CD4-positive, alpha-beta T cell treated with Interleukin-21 for 1 hour (primary cell): ENCODE data around the gene PITRM1.
A peak's percentile ranks its signal among the peaks of the same experiment; 100 is the strongest.
"Not testable (repeated sequence)": the region's sequence is repeated elsewhere in the genome, so short reads cannot be mapped to it uniquely, and the experiment has no call there.

ENCODE experiments used
- DNase-seq: peaks from one replicate; pipeline ENCODE4 v3.0.0-alpha.2; 2020

The PITRM1 gene, protein sequence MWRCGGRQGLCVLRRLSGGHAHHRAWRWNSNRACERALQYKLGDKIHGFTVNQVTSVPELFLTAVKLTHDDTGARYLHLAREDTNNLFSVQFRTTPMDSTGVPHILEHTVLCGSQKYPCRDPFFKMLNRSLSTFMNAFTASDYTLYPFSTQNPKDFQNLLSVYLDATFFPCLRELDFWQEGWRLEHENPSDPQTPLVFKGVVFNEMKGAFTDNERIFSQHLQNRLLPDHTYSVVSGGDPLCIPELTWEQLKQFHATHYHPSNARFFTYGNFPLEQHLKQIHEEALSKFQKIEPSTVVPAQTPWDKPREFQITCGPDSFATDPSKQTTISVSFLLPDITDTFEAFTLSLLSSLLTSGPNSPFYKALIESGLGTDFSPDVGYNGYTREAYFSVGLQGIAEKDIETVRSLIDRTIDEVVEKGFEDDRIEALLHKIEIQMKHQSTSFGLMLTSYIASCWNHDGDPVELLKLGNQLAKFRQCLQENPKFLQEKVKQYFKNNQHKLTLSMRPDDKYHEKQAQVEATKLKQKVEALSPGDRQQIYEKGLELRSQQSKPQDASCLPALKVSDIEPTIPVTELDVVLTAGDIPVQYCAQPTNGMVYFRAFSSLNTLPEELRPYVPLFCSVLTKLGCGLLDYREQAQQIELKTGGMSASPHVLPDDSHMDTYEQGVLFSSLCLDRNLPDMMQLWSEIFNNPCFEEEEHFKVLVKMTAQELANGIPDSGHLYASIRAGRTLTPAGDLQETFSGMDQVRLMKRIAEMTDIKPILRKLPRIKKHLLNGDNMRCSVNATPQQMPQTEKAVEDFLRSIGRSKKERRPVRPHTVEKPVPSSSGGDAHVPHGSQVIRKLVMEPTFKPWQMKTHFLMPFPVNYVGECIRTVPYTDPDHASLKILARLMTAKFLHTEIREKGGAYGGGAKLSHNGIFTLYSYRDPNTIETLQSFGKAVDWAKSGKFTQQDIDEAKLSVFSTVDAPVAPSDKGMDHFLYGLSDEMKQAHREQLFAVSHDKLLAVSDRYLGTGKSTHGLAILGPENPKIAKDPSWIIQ

DNA sequence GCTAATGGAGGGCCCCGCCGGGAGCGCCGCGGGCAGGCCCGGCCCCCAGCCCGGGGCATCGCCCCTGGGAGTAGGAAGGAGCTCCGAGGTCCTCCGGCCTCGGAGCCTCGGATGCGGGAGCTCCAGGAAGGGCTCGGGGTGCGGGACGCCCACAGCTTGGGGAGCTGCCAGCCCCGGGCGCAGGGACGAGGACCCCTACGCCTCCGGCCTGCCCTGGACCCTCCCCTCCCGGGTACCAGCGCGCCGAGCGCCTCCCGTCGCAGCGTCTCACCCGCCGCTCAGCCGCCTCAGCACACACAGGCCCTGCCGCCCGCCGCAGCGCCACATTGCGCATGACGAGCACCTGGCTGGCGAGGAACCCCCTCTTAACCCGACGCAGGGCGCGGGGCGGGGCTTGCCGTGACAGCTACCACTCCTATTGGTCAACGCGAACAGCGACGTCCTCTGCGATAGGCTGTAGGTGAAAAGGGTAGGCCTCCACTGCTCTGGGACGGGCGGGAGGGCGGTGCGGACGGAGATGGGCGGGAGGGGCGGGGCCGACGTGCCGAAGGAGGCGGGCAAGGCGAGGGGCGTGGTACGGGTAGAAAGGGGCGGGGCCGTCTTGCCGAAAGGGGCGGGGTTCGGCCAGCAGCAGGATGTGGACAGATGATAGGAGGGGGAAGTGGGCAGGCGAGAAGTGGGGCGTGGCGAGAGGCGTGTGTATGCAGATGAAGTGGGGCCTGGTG, at the start of gene PITRM1:
PITRM1 (minus strand) TSS at position 337 of the 725 bp plus-strand sequence; CDS start at position 327, 10 bp downstream.
- peak; percentile 99 for DNase-seq

DNA sequence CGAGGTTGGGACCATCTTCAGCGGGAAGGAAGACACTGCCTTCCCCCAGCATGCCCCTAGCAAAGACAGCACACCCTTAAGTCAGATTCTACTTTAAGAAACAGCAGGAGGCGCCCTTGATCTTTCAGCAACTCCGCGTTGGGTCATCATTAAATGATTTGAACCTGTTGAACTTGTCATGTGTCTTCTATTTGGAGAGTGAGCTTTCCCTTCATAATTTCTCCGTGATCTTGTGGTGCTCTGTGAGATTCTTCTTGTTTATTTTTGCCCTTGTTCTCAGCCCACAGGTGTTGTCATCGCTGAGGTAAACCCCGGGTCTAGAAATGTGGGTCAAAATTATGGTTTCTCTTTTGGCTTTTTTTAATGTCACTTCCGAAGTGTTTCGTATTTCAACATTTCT, 49.5 kb upstream of the PITRM1 start:
- peak; percentile 9 for DNase-seq

DNA sequence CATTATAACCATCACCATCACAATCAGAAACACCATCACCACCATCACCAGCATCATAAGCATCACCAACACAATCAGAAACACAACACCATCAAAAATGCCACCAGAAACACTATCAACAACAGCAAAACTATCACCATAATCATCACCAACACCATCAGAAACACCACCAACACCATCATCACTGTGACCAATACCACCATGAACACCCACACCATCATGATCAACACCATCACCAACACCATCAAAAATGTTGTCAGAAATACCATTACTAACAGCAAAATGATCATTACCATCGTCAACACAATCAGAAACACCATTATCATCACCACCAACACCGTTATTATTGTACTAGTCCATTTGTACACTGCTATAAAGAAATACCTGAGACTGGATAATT, 49.0 kb upstream of the PITRM1 start:
- not testable (repeated sequence) for DNase-seq

DNA sequence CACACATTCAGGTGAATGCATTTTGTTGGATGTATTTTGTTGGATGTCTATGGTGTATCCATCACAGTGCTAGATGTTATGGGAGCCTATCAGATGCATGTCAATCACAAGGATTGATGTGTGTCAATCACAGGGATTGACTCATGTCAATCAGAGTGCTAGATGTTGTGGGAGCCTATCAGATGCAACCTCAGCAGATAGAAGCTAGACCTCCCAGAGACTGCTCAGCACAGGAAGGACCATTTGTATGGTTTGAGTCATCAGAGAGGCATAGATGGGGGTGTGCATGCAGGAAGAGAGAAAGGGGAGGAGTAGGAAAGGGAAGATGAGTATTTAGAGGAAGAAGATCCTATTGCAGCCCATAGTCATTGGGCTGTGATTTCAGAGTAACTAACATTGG, 48.3 kb upstream of the PITRM1 start:
- DNase-seq = no peak

DNA sequence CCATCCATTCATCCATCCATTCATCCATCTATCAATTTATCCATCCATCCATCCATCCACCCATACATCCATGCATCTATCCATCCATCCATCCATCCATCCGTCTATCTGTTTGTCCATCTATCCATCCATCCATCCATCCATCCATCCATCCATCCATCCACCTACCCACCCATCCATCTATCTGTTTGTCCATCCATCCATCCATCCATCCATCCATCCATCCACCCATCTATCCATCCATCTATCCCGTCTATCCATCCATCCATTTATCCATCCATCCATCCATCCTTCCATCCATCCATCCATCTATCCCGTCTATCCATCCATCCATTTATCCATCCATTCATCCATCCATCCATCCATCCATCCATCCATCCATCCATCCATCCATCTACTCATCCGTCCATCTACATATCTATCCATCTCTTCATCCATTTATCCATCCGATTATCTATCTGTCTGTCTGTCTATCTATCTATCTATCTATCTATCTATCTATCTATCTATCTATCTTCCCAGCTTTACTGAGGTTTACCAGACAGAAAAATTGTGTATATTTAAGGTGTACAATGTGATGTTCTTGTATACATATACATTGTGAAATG, 46.5 kb upstream of the PITRM1 start:
- DNase-seq = not testable (repeated sequence)

DNA sequence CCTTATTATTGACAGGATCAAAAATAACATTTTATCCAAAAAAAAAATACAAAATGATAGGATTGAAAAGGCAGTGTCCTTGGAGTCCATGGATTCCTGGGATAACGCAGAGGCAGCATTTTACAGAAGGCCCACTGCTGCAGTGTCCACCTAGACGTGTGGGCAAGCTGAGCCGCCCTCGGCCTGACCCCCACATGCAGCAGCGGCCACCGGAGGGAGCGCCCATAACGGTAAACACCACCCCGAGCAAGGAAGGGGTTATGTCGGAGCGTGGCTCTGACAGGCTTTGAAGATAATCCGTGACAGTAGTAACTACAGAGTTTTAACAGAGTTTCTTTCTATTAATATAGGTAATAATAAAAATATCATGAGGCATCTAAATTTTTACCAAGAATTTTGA, 45.3 kb upstream of the PITRM1 start:
- DNase-seq = no peak

DNA sequence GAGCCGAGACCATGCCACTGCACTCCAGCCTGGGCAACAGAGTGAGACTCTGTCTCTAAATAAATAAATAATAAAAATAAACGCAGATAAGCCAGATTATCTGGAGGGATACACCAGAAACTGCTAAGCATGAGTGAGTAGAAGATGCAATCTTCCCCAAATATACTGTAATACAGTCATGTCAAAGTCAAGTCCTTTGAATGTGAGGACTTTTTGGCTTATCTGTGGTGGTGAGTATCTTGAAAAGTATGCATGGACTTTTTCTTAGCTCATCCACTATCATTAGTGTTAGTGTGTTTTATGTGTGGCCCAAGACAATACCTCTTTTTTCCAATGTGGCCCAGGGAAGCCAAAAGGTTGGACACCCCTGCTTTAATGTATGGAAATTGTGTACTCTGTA, 44.7 kb upstream of the PITRM1 start:
- DNase-seq = no peak

DNA sequence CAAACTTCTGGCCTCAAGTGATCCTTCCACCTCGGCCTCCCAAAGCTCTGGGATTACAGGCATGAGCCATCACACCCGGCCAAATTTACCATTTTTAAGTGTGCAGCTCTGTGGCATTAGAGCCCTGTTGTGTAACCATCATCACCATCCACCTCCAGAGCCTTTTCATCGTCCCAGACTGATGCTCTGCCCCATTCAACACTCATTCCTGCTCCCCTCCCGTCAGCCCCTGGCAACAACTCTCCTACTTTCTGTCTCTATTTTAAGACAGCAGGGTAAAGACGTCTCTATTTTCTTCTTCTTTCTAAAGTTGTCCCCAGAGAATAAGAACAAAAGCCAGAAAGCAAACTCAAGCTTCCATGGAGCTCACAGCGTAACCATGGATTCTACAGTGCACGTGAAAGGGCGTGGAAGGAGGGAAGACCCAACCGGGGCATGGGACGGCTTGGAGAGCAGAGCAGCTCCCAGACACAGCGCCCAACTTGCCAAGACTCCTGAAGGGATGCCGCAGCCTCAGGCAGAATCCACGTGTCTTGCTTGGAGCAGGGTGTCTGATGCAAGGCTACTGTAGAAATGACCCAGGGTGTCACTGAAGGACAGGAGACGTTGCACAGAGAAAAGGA, 42.7 kb upstream of the PITRM1 start:
- DNase-seq = no peak

DNA sequence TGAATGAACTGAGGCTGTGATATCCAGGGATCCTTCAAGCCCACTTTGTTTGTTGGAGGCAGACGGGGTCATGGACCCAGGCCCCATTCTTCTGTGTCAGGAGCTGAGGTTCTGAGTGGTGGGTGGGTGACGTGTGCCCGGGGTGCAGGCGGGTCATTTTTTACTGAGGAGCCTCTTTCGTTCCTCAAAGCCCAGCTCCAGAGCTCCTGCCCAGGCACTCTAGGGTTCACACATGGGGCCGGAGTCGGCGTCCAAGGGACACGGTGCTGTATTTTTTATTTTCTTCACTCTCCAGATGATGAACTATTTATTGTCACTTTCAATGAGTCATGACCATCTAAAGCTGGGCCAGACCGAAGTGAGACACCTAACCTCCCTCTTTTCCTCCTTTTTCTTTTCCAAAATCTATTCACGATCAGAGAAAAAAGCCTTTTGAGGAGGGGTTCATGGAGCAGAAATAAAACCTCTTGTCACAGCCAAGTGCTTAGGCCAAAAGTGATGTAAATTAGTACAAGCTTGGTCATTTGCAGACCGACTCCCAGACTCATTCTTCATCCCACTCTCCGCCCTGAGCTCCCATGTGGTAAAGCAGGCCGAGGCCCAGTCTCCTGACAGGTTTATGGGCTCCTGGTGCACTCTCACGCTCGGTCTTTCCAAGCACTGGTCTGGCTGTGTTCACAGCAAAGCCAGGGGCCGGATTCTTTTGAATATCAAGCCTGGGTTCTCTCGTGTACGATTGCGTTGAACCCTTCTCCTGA, 41.4 kb upstream of the PITRM1 start:
- DNase-seq = no peak

DNA sequence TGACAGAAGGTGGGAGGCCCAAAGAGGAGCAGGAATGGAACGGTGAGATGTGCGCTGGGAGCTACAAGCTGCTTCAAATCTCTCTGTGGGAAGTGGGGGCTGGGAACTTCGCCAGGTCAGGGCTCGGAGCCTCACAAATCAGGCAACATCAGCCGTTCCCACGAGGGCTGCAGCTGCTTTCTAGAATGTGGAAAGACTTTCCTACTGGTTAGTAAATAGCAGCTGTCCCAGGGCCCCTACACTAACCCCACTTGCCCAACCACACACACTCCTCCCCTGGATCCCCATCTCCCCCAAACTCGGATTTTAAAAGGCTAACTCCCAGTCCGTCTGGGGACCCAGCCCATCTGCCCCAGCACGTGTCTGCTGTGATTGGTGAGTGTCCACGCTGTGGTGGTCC, 40.6 kb upstream of the PITRM1 start:
- DNase-seq = no peak

DNA sequence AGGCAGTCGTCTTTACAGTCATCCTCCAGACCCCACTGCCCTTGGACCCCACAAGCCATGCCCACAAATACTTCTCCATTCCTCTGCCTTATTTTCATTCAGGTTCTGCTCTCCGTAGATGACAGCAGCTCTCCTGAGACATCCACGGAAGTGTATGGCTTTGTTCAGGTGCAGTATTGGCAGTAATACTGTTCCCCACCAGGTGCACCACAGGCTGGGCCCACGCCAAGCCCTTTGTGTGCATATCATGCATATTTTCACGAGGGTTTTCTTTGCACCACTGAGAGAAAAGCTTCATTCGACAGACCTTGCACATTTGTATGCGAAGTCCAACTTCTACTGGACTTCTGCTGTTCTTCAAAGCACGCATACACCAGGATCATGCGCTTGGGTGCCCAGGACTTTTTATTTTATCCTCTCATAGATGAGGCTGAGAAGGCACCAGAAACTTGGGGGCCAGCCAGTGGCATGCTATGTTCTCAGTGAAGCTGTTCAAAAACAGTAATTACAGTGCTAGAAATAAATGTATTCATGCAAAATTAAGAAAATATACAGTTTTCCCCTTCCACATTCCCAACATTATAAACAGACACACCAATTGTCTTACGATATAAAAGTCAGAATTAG, 37.8 kb upstream of the PITRM1 start:
- no peak for DNase-seq

DNA sequence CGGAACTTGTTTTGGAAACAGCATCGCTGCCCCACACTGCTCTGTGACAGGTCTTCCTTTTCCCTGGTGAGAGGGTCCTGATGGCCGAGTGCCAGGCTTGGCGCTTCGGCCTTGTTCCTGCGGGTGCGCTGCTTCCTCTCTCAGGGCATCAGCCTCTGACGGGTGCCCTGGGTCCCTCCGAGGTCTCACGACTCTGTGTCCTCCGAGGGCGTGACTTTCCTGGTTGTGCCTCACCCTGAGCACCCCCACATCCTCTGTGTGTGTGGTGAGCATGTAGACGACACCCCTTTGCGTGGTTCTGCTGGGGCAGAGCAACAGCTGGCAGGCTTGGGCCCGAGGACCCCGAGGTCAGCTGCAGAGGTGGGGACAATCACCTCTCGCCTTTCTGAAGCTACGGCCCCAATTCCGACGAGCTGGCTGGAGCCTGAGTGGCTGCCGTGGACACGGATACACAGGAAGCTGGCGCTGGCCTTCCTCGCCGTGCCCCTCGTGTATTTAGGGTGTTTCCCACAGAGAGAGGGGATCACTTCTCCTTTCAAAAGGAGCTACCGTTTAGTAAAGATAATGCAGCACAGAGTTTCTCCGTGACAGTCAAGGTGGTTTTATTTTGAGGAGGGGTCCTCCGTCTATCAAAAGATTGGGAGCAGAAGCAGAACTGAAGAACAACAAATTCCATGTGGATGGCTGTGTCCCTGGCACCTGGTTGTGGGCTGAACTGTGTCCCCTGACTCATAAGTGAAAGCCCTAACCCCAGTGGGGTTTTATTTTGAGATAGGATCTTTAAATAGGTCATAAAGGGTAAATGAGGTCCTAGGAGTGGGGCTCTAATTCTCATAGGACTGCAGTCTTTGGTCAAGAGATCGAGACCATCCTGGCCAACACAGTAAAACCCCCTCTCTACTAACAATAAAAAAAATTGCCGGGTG, 36.2 kb upstream of the PITRM1 start:
- no peak for DNase-seq

DNA sequence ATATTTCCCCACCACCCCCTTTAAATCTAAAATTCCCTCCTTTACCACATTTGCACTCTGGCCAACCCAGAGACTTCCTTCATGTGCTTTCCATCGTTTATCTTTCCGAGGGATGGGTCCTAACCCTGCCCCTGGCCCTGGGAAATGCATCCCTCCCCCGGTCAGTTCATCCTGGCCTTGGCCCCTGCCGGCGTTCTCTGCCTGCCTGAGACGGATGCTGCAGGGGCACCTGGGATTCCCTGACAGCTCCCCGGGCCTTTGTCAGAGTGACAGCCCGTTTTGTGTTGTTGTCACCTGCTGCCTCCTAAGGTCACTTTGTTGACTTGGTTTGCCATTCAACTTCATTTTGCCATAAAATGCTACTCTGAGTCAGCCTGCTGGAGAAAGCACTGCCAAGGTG, 34.8 kb upstream of the PITRM1 start:
- no peak for DNase-seq

DNA sequence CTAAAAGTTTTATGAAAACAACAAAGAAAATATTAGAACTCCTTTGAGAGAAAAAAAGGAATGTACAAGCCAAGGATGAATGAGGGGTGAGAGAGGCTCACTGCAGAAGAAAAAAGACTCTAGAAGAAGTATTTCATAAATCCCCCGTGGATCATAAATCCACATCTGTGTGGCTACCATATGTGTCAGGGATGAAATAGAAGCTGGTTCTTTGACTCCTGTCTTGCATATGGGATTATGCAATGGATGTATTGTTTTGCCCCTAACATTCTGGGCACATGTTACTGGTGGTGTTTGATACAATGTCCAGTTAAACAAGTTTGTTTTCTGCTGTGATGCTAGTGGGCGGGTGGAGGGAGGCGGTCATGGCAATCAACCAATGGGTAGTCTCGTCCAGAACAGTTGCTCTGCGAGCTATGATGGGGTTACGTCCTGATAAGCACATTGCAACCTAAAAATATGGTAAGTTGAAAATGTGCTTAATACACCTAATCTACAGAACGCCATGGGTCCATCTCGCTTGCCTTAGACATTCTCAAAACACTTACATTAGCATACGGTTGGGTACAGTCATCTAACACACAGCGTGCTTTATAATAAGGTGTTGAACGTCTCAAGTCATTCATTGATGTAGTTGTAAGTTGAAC, 34.1 kb upstream of the PITRM1 start:
- DNase-seq = no peak

DNA sequence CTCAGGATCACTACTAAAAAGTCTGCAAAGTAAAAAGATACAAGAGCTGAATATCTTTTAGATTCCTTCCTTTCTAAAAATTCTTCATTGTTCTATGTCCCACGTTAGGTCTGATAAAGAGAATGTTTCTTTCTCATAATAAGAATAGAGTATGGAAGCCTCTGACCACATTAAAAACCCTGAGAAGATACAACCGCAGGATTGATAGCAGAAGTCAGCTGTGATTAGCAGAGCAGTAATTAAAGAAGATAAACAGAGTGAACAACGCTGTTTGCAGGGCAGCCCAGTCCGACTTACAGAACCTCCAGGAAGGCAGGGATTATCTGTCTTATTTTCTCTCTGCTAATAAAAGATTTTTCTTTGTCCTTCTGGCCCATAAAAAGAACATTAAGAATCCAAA, 31.4 kb upstream of the PITRM1 start:
- no peak for DNase-seq

DNA sequence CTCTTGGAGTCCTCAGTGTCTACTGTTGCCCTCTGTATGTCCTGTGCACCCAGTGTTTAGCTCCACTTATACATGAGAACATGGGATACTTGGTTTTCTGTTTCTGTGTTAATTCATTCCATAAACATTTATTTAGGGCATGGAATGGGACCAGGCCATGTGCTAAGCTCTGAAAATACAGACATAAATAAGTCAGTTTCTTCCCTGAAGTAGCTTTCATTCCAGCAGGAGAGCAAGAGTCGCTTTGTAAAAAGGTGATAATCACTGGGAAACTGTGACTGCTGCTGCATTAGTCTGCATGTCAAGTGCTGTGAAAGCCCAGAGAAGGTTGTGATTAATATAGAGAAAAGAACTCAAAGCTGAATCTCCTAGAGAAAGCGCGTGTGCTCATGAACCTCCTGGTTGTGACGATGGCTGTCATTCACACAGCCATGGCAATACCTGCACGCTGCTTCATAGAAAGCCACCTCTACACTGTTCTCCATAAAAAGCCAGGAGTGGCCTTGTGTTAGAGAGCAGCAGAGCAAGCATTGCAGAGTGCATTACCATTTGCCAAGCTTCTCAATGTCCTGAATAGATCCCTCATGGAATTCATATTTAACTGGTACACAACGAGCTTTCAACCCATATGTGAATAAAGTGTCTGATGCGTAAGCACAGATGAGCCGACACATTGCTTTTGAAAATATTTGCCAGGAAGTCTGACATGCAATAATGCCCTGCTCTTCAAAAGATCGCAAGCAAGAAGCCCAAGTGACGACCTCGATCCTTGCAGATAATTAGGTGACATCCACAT, 30.6 kb upstream of the PITRM1 start:
- no peak for DNase-seq

DNA sequence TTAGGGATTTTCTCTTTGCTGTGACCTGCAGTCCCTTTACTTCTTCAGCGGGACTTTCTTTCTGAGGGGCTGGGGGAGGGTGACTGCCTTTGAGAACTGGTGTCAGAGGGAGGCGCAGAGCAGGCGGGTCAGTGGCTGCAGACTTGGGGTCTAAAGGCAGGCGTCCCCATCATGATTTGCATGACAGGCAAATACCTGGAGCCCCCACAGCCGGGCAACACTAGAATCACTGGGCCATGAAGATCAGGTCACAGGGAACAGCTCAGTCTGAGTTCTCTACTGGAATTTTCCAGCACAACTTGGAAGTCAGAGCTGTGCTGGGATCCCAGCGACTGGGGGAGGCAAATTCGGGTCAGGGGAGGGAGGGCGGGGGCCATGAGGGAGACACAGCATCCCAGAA, 29.2 kb upstream of the PITRM1 start:
- DNase-seq = no peak

DNA sequence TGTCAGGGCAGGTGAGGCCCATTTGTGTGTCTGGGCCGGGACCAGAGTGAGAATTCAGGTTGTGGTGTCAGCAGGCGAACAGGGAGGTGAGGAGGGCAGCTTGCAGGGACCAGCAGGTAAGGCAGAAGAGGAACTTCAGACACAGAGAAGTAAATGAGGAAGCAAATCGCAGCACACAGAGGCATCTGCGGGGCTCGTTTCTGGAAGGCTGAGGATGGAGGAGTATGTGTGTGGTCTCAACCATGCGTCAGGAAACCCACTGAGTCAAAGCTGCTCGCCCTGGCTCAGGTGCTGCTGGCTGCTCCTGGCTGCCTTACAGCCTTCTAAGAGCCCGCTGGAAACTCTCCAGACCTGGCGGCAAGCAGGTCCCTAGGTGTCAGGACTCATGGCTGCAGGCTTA, 26.9 kb upstream of the PITRM1 start:
- no peak for DNase-seq
